NCI-H526 (cell line): ENCODE measurements around the gene SPATS1.
A peak's percentile ranks its signal among the peaks of the same experiment; 100 is the strongest.

Source experiments
- DNase-seq, 2 experiments: peaks; one replicate each; lab custom pipeline; 2025; lab: John Stamatoyannopoulos, UW

The SPATS1 gene, protein sequence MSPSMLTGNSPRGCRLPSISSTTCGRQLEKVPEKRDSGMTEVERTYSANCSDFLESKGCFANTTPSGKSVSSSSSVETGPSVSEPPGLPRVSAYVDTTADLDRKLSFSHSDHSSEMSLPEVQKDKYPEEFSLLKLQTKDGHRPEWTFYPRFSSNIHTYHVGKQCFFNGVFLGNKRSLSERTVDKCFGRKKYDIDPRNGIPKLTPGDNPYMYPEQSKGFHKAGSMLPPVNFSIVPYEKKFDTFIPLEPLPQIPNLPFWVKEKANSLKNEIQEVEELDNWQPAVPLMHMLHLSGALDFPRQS

DNA sequence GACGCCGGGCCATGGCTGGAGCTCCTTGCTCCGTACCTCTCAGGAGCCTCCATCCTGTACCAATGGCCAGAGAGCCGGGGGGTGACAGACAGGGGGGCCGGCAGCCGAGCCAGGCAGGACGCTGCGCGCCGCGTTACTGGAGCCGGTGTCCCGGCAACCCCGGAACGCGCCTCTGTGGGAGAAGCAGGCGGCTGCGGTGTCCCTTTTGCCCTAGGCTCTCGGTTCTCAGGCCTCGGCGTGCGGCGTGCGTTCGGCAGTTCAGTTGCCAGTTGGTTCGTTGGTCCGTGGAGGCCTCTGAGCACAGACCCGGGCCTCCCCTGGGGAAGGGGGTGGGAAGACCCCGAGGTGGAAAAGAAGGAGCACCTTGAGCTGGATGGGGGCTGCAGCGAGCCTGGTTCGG, at the start of gene SPATS1:
Gene SPATS1 (plus strand): TSS at position 162 of the 400 bp plus-strand sequence. CDS start 446 bp downstream, outside the sequence.
- no peak for DNase-seq

DNA sequence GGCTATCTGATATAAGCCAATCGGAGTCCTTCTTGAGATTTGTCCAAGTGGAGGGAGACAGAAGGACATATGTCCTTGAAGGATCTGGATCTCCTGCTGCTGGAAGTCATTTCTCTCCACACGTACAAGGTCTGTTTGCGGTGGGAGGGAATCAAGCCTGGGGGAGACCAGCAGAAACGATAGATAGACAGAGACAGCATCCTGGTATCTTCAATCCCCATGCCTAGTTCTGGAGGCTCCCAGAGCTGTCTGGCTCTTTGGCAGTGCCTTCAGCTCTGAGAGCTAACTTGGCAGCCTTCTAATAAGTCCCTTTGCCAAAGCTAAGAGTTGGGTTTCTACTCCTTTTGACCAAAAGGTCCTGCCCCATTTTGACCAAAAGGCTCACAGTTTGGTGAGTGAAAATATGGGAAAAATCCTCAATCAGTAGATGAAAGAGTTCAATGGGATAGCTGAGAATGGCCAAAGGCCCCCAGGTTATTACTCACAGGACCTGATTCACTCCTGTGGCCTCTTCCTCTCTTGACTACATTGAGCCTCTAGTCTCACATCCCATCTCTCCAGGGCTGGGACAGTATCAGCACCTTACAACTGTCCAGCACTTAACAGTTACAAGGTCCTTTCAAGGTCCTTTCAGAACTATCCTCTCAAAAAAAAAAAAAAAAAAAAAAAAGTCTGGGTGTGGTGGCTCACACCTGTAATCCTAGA, 49.6 kb upstream of the SPATS1 start:
- no peak for DNase-seq

DNA sequence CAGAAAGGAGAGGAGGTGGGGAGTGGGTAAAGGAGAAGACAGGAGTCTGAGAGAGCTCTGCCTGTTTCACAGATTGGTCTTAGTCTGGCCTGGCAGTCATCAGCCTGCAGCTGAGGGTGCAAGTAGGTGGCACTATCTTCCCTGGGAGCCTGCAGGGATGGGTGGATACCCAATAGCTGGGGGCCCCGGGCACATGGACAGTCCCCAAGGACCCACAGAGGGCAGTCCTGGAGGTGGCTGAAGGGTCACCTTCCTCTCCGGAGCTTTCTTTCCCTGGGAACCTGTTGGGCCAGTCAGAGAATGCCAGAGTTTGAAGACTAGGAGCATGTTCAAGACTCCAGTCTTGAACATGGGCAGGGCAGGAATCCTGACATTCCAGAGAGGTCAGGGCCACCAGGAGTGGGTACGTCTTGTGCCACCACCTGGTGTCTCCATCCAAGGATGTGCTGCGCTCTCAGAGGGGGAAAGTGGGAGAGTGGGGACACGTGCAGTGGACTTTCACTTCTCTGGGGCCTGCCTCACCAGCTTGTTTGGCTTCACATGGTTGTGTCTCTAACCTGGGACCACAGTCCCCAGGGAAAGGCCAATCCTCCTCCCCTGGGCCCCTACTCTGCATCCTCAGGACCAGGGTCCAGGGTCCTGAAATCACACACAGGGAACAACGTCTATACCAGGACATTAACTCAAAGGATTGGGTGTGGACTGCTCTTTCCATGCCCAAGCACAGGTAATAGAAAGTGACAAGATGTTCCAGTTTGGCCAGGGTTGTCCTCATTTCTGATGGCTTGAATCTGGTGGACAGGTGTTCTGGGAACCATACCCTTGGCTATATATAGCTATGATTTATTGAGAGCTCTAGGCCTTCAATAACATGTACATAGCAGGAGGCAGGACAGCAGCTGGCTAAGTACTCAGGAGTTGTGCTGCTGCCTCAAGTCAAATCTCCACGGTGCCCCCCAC, 47.3 kb upstream of the SPATS1 start:
- DNase-seq: no peak

DNA sequence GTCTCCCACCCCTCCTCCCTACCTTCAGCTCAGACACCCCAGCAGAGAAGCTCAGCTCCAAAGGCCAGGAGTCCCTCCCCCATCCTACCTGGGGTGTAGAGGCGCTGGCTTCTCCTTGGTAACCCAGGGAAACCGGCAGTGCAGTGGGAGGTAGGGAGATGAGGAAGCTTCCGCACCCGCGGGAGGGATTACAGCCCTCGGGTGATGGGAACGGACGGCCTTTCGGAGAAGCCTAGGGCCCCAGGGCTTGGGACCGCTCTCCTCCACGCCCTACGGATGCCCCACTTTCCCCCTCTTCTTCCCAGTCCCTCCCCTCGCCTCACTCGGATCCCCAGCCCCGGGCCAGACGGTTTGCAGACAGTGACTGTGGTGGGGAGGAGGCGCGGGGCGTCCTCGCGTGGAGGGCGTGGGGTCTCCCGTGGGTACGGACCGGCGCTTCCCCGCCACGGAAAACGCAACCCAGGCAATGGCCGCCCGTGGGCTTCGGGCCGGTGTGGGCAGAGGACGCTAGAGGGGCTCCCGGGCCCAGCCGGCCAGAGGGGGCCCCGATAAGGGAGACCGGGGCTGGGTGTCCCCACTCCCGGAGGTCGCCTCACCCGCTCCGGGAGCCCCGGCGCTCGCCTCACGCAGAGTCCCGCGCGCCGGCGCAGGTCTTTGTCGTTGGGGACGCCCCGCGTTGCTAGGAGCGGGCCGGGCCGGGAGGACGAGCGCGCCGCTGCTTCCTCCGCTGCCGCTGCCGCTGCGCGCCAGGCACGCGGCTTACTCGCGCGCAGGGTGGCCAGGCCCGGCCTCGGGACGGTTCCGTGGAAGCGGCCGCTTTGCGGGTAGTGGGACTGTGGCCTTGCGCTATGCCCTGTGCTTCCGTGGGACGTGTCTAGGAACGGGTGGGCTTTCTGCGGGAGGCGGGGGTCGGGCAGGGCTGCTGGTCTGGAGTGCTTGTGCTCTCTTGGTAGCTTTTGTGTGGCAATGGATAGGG, 45.1 kb upstream of the SPATS1 start:
- peak in 1 of 2 experiments; percentile 77 for DNase-seq

DNA sequence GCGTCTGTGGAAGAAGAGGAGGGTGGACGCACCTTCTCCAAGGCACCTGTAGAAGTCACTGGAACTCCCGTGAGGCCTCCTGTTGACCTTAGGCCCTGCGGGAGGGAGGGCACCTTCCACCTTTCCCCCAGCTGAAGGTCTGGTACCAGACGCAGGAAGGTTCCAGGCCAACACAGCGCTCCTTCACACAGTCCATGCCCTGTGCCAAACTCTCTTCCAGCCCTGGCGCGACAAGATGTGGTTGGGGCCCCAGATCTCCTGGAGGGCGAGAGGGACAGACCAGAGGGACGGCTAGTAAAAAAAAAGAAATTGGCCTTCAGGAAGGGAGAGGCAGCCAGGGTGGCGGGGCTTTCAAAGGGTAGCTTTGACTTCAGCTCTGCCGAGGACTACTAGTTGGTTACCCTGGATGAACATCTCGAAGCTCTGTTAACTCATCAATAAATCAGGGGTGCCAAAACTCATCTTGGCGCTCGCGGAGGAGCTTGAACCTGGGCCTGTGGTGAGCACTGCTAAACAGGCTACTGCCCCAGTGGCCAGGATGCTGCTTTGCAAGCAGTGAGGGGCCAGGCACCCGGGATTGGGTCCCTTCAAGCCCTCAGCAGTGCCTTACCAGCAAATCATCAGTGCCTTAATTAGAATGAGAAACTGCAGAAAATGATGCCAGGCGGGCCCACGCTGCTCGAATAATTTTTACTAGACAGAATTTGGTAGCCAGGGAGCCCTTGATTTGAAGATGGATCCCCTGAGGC, 44.2 kb upstream of the SPATS1 start:
- DNase-seq: no peak

DNA sequence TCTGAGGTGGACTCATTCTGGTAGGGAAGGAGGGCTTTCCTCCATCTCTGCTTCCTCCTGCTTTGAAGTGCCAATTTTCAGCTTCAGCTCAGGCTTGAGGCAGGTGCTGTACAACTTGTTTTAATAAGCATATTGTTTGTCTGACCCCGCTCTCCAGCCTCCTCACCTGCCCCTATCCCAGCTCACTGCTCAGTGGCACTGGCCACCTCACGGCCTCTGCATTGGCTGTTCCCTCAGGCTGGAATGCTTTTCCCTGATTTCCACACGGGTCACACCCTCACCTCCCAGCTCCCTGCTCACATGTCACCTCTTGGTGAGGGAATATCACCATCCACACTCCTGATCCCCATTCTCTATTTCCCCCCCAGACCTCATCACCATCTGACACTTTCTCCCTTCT, 43.6 kb upstream of the SPATS1 start:
- no peak for DNase-seq

DNA sequence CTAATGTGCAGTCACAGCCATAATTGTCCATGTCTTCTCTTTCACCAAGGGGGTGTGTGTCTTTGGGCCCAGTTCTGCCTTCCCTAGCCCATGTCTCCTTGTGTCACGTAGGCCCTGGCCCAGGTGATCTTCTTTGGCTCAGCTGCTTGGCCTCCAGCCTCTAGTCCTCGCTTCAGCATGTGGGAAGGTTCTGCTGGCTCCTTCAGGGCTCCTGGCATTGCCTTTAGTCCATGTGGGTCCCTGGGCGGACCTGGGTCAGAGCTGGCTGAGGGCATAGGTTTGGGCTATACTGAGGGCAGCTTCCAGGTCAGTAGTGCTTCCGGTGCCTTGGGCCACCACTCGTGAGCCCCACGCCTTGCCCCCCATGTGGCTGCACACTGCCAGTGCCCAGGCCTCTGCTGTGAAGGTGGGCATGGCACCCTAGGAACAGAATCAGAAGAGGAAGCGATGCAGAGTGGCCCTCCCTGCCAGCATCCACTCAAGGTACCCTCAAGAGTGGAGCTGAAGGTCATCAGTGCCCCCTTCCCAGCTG, 42.1 kb upstream of the SPATS1 start:
- DNase-seq: no peak

DNA sequence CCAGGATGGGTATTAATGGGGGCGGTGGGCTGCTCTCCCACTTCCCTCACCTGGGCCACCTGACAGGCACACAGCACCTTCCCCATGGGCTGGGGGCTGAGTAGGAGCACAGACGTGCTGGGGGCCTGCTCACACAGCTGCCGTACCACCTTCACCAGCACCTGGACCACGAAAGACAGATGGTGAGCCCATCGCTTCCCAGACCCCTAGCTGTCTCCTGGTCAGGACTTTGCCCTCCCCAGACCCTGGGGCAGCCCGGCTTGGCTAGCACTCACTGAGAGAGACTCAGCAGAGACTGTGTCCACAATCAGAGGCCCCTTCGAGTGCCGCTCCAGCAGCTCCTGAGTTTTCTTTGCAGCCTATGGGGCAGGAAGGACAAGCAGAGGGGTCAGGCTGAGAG, 41.3 kb upstream of the SPATS1 start:
- no peak for DNase-seq

DNA sequence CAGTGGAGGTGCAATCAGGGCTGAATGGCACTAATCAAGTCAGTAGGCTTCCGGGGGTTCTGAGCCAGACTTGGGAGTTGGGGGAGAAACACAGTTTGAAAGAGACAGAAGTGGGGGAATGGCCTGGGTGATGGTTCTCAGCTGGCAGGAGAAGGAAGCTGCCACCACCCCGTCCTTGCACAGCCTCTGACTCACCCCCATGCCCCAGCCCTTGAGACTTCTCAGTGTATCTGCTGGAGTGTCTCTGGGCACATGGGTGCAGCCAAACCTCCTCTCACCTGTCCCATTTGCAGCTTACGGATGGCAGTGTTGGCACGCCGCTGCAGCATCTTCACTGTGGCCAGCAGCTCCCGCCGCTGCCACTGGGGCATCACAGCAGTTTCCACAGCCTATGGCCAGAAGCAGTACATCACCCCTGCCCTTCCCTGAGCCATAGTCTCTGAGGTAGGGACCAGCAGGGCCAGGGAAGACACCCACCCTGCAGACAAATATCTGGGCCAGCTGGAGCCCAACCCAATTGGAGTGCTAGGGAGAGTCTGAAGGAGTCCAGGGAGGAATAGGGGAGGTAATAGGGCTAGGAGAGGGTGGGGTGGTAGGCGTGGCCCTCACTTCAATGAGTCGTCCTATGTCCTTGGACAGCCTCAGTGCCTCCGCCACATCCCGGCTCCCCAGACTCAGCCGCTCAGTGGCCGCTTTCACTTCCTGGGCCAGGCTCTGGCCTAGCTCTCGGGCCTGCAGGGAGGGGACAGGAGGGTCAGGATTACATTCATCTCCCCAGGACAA, 40.5 kb upstream of the SPATS1 start:
- DNase-seq: no peak

DNA sequence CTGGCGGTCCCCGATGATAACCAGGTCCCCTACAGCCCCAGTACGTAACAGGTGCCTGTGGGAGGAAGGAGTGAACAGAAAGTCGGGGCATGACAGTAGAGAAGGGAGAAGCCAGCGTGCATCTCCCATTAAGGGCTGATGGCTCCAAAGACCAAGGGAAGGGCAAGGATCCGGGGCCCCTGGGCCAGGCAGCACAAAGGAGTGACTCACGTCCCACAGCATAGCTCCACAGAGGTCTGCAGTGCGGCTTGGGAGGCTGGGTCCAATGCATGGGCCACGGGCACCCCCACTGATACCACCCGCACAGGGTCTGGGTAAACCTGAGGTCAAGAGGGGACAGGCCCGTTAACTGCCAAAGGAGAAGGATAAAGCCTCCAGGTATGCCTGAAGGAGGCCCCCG, 39.6 kb upstream of the SPATS1 start:
- no peak for DNase-seq

DNA sequence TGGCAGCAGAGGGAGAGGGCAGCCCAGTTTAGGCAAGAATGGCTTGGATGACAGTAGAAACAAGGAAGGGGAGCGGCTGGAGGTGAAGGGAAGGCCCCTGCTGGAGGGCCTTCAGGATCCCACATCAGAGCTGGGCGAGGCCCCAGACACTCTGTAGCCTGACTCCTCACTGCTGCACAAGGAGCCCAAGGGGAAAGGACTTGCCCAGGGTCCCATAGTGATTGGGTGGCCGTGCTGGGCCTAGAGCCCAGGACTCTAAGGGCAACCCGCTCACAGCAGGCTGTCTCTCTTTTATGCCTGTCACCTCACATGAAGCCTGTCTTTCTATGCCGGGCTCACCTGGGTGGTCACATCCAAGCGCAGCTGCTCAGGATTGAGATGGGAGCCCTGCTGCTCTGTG, 38.6 kb upstream of the SPATS1 start:
- no peak for DNase-seq

DNA sequence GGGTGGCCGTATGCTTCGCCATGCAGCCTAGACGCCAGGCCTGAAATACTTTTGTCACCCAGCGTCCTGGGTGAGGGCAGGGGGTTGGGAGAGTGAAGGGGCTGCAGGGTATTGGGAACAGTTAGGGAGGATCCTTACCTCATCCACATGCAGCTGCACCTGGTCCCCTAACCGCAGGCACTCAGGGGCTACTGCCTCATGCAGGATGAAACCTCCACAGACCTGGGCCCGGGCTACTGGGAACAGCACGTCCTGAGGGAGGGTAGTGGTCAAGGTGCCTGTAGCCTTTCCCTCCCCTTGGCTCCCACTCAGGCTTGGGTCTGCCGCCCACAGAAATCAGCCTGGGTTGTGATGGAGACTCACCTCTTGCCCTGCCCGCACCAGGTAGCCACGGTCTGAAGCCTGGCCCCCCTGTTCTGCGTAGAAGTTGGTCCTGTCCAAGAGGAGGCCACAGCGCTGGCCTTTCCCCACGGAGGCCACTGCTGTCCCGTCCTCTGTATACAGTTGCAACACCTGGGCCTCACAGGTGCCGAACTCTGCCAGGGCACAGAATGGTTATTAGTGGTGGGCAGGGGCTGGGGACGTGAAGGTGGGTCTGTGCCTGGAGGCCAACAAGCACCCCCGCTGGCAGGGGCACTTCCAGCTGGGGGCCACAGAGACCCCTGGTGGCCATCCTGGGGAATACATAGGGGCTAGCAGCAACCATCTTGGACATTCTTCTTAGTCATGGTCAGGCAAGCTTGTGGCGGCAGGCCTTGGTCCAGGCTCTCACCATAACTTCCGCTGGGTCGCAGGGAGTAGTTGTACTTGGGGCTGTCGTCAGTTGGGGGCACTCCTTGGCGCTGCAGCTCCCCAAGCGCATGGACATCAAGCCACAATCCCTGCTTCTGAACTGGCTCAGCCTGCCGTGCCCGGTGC, 37.9 kb upstream of the SPATS1 start:
- peak in 1 of 2 experiments; percentile 31 for DNase-seq

DNA sequence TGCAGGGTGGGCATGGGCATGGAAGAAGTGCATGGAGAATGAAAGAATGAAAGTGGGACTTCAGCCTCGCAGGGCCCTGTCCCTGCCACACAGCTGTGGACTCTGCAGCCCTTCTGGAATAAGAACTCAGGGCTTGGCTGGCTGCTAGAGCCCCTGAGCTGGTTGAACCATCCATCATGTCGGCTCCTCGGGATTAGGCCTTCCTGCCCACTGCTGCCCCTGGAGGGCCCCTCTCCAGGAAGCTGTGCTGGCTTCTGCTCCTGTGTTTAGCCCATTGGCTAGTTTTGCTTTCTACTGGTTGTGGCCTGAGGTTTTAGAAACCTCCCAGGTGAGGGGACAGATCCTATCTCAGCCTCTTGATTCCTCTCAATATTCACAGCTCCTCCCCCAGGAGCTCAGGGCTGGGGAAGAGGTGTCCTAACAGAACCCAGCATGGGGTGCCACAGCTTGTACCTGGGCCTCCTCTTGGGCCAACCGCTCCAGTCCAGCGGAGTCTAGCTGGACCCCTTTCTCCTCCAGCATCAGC, 37.2 kb upstream of the SPATS1 start:
- DNase-seq: no peak

DNA sequence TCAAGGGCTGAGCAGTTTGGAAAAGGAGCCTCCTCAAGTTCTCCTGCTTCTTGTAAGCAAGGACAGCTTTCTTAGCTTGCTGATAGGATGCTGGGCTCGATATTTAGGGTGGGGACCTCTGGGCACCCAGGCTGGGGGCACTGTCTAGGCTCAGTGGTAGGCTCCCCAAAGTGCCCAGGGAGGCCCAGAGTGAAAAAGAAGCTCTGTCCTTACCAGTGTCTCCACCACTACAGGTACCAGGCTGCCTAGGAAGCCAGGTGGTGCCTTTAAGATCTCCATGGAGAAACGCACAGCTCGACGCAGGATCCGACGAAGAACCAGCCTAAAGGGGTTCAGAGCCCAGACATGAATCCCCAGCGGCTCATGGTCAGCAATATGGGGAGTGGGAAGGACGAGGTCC, 35.7 kb upstream of the SPATS1 start:
- DNase-seq: no peak

DNA sequence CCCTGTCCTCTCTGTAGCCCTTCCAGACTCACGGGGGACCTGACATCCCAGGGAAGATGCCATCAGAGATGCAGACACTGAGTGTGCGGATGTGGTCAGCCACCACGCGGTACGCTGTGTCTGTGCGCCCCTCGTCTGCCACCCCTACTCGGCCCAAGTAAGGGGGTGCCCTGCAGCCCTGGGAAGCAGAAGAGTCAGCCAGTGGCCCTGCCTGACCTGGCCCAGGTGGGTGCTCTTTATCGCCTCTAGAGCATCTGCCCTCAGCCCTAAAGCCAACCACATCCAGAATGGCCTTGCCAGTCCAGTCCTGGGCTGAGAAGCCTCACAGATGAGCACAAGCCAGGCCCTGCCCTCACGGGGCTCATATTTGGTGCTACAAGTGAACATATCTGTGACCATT, 35.2 kb upstream of the SPATS1 start:
- DNase-seq: no peak

DNA sequence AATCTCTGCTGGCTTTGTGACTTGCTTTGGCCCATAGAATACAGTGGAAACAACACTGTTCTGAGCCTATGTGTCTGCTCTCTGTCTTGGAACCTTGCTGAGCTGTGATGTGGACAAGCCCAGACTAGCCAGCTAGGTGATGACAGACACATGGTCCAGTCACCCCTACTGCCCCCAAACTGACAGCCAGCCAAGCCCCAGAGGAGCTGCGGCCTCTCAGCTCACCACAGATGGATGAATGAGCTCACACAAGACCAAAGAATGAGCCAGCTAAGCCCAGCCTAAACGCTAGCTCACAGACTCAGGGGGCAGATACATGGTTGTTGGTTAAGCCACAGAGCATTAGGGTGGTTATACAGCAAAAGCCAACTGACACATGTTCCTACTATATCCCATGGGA, 33.4 kb upstream of the SPATS1 start:
- DNase-seq: no peak

DNA sequence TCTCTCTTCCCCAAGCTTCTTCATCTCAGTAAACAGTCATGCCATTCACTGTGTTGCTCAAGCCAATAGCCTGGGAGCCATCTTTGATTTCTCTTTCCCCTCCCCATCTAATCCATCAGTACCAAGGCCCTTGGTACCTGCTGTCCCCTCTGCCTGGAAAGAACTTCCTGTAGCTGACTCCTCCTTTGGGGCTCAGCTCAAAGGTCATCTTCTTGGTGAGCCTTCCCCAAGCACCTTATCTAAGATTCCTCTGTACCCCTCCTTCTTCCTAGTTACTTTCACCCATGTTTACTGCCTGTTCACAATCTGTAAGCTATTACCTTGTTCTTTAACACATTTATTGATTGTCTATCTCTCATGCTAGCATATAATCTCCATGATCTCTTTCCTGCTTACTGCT, 32.8 kb upstream of the SPATS1 start:
- DNase-seq: no peak

DNA sequence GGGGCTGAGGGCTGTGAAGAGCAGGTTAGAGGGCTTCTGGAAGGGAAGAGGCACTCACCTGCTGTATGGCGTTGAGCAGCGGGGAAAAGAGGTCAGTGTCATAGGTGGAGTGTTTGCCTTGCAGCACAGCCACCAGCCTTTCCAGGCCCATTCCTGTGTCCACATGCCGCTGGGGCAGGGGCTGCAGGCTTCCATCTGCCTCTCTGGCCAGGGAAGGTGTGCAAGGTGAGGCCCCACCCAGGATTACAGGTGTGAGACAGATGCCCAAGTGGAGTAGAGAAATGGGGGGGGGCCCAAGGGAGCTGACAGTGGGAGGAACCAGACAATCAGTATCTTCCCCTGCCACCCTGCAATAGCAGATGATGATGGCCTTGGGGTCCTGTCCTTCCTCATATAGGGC, 32.2 kb upstream of the SPATS1 start:
- DNase-seq: no peak
